Lung (tissue), 12 donors: ENCODE data around the gene FOXP4. TPM values are rescaled to one million over a fixed set of nuclear protein-coding genes. Genes with fewer than 3 reads are reported as not detected.
A peak's percentile ranks its signal among the peaks of the same experiment; 100 is the strongest.

Experiments used
- ATAC-seq: fragments of 200-7000 bp; cut with Tn5 transposase; one replicate; pipeline ENCODE4 v1.9.1; 2020; ENCODE audit warnings: moderate number of reproducible peaks; ENCODE audit not compliant: insufficient read depth, low FRiP score
- DNase-seq, 3 donors: peaks; one replicate each; pipeline ENCODE4 v3.0.0-alpha.2; 2013 to 2017
- H3K27ac ChIP-seq, 2 donors: one replicate each; pipeline ENCODE4 v1.5.1; 2013; ENCODE audit warnings: mild to moderate bottlenecking in 2 of 2, moderate library complexity in 2 of 2, control low read depth in 1 of 2, inconsistent platforms in 1 of 2, low read depth in 1 of 2, low read length in 1 of 2
- H3K27me3 ChIP-seq, 3 donors: one replicate each; pipeline ENCODE4 v1.5.1; 2013; ENCODE audit warnings: low read length in 2 of 3; ENCODE audit not compliant: control insufficient read depth in 3 of 3, insufficient read depth in 3 of 3
- H3K36me3 ChIP-seq, 4 donors: one replicate each; pipeline ENCODE4 v1.5.1; 2013; ENCODE audit warnings: low read length in 4 of 4, mild to moderate bottlenecking in 1 of 4, moderate library complexity in 1 of 4; ENCODE audit not compliant: control insufficient read depth in 4 of 4, insufficient read depth in 4 of 4
- H3K4me1 ChIP-seq, 5 donors: one replicate each; pipeline ENCODE4 v1.5.1; 2013; ENCODE audit warnings: low read length in 5 of 5, mild to moderate bottlenecking in 2 of 5, moderate library complexity in 1 of 5; ENCODE audit not compliant: control insufficient read depth in 5 of 5, insufficient read depth in 5 of 5
- H3K4me3 ChIP-seq: one replicate; pipeline ENCODE4 v1.5.1; 2013; ENCODE audit warnings: mild to moderate bottlenecking, control low read depth, moderate library complexity
- H3K9ac ChIP-seq, 2 donors: one replicate each; pipeline ENCODE4 v1.5.1; 2013; ENCODE audit warnings: low read length in 2 of 2, control low read depth in 1 of 2; ENCODE audit not compliant: insufficient read depth in 1 of 2
- H3K9me3 ChIP-seq, 4 donors: one replicate each; pipeline ENCODE4 v1.5.1; 2013; ENCODE audit warnings: low read length in 3 of 4, mild to moderate bottlenecking in 1 of 4, moderate library complexity in 1 of 4; ENCODE audit not compliant: control insufficient read depth in 4 of 4, insufficient read depth in 3 of 4
- CTCF ChIP-seq: IDR thresholded peaks from 2 replicates; pipeline ENCODE4 v1.5.1; 2012; ENCODE audit warnings: mild to moderate bottlenecking; ENCODE audit errors: control extremely low read depth, extremely low read depth
- WGBS, 2 donors: extraction: QIAGEN DNeasy Blood & Tissue Kit; methylation state at CpG; one replicate each; pipeline ENCODE4 v1.1.7; 2013; 5-methylcytosine and 5-hydroxymethylcytosine counted together
- polyA plus RNA-seq, 2 donors: library from polyadenylated mRNA; stranded (reverse); fragments of 200-250 nt; gene quantifications; one replicate each; pipeline ENCODE4 v1.2.1, GENCODE V29; 2013
- total RNA-seq, 2 donors: library from RNA; depleted of rRNA in 1 of 2; stranded (reverse); fragments of >200 nt in 1 of 2; gene quantifications; one replicate each; pipeline ENCODE4 v1.2.1, GENCODE V29; 2014 to 2021
- donor health status: control.
- donor health status: control.
- donor health status: Bipolar disorder and iron deficiency.
- donor health status: healthy.
- donor health status: DM: yes; HTN: yes; CAD: no.

The FOXP4 gene
- total and polyA plus RNA-seq, 4 donors = 12.8 to 35.0 (median 22.2) TPM

GRCh38 chr6:41644297-41644879 lies 98.2 kb downstream of the FOXP4 start:
- no peak for DNase-seq
- no peak for TF ChIP-seq CTCF
- Histone ChIP-seq H3K9ac (peak overlapping the region; percentile 11 to 26), H3K27ac (no peak overlapping the region), H3K9me3 (no peaks in the 10 kb centered on the region), H3K4me3 (no peak overlapping the region), H3K27me3 (no peaks in the 10 kb centered on the region), H3K4me1 (peaks cover 0 to 90% (median 49%) of the 10 kb centered on the region in 5 donors), H3K36me3 (peaks cover 0 to 52% (median 13%) of the 10 kb centered on the region in 4 donors)
- ATAC-seq = no peak
- 85 to 86% methylated on average over 4 of the region's 4 CpGs for WGBS, 2 donors

GRCh38 chr6:41645007-41645618 lies 98.9 kb downstream of the FOXP4 start:
- Histone ChIP-seq H3K9me3 (no peaks in the 10 kb centered on the region), H3K27me3 (no peaks in the 10 kb centered on the region), H3K36me3 (peaks cover 0 to 54% (median 15%) of the 10 kb centered on the region in 4 donors), H3K9ac (peak overlapping the region; percentile 11 to 34), H3K4me3 (no peak overlapping the region), H3K27ac (no peak overlapping the region), H3K4me1 (peaks cover 0 to 87% (median 42%) of the 10 kb centered on the region in 5 donors)
- 83 to 88% methylated on average over 12 of the region's 12 CpGs for WGBS, 2 donors
- DNase-seq (no peak), ATAC-seq (no peak)
- TF ChIP-seq CTCF = no peak

- Histone ChIP-seq H3K27ac (no peak overlapping the region), H3K9ac (no peak overlapping the region), H3K9me3 (no peaks in the 10 kb centered on the region), H3K4me3 (no peak overlapping the region), H3K27me3 (no peaks in the 10 kb centered on the region), H3K4me1 (peaks cover 0 to 79% (median 40%) of the 10 kb centered on the region in 5 donors), H3K36me3 (peaks cover 0 to 63% (median 17%) of the 10 kb centered on the region in 4 donors)
- ATAC-seq = no peak
- DNase-seq = no peak
- no peak for TF ChIP-seq CTCF
- 85 to 91% methylated on average over 14 of the region's 14 CpGs for WGBS, 2 donors
Observed at GRCh38 chr6:41646026-41646795, 100.0 kb downstream of the FOXP4 start.
